ENCODE data around the gene ANKRD35.

DNA sequence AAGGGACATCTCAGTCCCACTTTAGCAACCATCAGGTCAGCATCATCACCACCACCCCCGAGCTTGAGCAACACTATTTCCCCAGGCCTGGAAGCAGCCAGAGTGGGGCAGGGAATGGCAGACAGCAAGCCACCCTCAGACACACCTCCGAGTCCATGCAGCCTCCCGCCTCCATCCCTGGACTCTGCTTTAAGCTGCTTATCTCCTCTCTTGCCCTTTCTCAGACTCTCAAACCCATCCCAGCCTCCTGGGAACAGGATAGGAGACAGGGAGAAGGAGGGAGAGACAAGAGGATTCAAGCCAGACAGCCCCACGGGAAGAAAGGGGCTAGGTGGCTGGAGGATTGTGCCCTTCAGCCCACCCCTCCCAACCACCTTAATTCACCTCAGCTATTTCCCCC, 28.5 kb downstream of the ANKRD35 start:
- TF ChIP-seq, protein P1, sequence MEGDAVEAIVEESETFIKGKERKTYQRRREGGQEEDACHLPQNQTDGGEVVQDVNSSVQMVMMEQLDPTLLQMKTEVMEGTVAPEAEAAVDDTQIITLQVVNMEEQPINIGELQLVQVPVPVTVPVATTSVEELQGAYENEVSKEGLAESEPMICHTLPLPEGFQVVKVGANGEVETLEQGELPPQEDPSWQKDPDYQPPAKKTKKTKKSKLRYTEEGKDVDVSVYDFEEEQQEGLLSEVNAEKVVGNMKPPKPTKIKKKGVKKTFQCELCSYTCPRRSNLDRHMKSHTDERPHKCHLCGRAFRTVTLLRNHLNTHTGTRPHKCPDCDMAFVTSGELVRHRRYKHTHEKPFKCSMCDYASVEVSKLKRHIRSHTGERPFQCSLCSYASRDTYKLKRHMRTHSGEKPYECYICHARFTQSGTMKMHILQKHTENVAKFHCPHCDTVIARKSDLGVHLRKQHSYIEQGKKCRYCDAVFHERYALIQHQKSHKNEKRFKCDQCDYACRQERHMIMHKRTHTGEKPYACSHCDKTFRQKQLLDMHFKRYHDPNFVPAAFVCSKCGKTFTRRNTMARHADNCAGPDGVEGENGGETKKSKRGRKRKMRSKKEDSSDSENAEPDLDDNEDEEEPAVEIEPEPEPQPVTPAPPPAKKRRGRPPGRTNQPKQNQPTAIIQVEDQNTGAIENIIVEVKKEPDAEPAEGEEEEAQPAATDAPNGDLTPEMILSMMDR (IDR thresholded peaks at IDR 0.05; ENCODE audit: control extremely low read depth in 1 of 3, insufficient read depth in 1 of 3, low read depth in 1 of 3, low read length in 3 of 3): no peak
- TF ChIP-seq, protein P2, sequence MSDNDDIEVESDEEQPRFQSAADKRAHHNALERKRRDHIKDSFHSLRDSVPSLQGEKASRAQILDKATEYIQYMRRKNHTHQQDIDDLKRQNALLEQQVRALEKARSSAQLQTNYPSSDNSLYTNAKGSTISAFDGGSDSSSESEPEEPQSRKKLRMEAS (IDR thresholded peaks at IDR 0.05): no peak
- TF ChIP-seq RBBP5 (IDR thresholded peaks at IDR 0.05; ENCODE audit: borderline replicate concordance, low read depth, low read length): no peak
- no peak for TF ChIP-seq KDM5A (IDR thresholded peaks at IDR 0.05; ENCODE audit: low read length)
- TF ChIP-seq FOSL1 (IDR thresholded peaks at IDR 0.05; ENCODE audit: insufficient read depth, low read depth, low read length): no peak
- TF ChIP-seq RFX5 (IDR thresholded peaks at IDR 0.05; ENCODE audit: borderline replicate concordance, low read depth, low read length): no peak

All from H1 (cell line).